GM21367 (cell line): Measurements from ENCODE around the gene NMNAT2.
"Not testable (repeated sequence)": the region's sequence is repeated elsewhere in the genome, so short reads cannot be mapped to it uniquely, and the experiment has no call there.

Experiments
- ATAC-seq: cut with Tn5 transposase; IDR thresholded peaks from one replicate; pipeline ENCODE4 v1.9.1; 2021; ENCODE audit not compliant: unreplicated experiment

NMNAT2 gene

DNA sequence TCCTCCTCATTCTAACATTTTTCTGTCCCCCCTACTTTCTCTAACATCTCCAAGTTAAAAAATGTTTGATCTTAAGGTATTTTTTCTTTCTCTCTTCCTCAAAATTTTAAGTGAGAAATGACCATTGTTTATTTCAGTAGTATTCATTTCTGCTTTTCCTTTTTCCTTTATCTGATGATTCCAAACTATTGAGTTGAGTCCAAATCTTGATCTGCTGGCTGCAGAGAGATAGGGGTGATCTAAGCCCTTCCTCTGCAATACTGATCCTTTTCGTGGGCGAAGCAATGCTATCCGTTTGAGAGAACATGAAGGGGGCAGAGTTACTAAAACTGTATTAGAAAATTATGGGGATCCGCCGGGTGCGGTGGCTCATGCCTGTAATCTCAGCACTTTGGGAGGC is 516 bp upstream of the NMNAT2 start:
- ATAC-seq, result no peak

DNA sequence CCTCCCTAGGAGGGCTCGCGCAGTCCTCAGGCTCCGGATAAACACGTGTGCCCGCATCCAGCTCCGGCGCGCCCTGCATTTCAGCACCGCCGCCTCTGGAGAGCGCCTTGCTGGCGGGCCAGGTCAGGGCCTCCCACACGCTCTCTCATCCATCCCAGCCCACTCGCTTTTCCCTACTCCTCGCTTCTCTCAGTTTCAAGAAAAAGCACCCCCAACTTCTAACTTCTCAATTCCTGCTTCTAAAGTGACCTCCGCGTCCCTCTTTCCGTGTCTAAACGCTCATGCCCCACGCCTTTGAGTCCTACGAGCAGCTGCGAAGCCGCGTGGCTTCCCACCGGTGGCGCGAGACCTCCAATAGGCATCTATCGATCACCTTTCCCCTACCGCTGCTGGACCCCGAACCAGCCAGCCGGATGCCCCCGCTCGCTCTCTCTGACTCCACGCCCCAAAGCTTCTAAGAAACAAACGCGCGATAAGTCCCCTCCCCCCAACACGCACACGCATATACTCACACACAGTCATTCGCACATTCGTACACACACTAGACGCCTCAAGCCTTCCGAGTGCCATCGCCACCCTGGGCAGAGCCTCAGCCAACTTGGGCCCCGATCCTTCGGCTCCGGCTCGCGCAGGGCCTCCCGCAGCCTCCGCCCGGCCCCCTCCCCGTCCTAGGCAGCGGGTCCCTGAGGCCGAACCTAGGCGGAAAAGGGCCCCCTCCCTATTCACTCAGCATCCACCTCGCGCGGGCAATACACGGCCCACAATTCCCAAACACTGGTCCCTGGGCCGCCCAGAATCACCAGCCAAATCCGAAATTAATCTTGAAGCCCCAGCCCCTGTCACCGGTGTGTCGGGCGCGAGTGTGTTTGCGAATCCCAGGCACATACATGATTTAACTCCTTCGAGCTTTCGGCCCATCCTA is 1.1 kb downstream of the NMNAT2 start:
- no peak for ATAC-seq

DNA sequence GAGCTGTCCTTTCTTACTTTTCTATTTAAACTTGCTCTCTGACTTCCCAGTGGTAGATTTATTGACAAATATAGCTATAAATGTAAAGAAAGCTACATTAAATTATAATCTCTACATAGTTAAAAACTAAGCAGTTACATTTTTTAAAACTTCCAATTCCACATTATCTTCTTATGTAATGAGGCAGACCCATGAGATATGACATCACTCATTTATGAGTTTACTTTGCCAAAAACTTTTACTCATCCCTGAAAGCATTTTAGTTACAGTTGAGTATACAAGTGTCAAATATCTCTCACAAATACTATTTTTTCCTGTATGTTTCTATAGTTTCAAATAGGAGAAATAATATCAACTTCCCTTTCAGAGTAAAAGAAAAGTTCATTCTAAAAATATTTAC is 3.8 kb downstream of the NMNAT2 start:
- no peak for ATAC-seq

DNA sequence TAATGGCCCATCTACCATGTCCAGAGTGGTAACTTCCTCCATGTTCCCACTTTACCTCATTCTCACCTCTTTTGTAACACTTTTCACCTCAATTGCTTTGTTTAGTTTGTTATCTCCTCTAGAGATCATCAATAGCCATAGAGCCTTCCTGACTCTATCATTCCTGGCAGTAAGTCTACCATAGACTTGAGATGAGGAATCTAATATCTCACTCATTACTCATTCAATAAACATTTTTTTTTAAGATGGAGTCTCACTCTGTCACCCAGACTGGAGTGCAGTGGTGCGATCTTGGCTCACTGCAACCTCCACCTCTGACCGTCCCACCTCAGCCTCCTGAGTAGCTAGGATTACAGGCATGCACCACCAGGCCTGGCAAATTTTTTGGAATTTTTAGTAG is 7.1 kb downstream of the NMNAT2 start:
- no peak for ATAC-seq

DNA sequence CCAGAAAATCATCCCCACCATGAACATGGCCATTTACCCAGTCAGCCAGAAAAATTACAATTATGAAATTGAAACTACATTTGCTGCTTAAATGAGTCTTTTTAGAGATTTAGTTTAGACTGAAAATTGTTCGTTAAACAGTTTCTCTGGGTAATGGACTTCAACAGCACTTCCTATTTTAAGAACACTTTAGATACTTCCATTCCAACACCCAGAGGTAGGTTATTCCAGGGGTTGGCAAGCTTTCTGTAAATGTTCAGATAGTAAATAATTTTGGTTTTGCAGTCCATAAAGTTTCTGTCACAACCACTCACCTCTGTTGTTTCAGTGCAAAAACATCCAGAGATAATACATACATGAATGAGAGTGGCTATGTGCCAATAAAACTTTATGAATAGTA is 10.2 kb downstream of the NMNAT2 start:
- ATAC-seq, result no peak

DNA sequence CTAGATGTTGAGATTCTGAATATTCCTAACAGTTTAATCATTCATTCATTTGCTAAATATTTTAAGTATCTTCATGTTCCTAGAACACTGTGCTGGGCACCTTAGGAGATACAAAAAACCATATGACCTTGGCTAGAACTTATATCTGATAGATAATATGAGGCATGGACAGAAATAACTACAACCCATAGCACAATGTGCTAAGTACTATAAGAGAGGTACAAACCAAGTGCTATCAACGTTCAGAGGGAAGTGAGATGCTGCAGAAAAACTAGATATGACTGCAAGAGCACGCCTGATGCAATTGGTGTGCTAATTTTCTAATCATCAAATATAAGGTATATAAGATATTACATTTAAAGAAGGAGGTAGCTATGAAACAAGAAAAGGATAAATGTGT is 10.7 kb downstream of the NMNAT2 start:
- no peak for ATAC-seq

DNA sequence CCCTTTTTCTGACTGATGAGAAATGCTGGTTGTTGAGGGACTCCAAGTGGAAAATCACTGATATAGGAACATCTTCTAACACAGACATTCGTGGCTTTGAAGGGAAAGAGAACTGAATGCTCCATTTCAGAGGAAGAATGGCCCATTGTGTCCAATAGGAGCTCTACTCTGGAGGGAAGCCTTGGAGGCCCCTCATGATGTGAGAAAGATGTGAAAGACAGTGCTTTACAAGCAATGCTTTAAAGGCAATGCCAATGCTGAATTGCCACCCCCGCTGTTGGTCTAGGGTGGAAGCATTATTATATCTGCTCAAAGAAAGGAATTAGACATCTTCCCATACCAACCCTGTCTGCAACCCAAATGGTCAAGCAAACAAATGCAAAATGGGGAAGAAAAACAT is 13.7 kb downstream of the NMNAT2 start:
- no peak for ATAC-seq

DNA sequence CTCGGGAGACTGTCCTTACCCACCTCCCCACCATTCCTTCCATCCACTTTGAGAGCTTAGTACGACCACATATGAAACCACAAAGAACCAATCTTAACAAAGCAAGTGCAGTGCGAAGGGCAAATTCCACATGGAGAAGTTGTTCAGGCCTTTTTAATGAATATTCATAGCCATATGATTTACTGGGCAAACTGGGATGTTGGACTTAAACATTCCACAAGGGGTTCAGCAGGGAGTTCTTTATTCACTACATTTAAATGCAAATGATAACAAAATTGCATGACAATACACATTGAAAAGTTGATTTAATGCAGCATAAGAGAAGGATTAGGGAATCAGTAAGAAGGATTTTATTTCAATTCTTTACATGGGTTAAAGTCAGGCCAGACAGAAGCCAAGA is 14.7 kb downstream of the NMNAT2 start:
- ATAC-seq, result no peak

DNA sequence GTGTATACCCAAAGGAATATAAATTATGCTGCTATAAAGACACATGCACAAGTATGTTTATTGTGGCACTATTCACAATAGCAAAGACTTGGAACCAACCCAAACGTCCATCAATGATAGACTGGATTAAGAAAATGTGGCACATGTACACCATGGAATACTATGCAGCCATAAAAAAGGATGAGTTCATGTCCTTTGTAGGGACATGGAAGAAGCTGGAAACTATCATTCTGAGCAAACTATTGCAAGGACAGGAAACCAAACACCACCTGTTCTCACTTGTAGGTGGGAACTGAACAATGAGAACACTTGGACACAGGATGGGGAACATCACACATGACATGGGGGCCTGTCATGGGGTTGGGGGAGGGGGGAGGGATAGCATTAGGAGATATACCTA is 16.6 kb downstream of the NMNAT2 start:
- not testable (repeated sequence) for ATAC-seq

DNA sequence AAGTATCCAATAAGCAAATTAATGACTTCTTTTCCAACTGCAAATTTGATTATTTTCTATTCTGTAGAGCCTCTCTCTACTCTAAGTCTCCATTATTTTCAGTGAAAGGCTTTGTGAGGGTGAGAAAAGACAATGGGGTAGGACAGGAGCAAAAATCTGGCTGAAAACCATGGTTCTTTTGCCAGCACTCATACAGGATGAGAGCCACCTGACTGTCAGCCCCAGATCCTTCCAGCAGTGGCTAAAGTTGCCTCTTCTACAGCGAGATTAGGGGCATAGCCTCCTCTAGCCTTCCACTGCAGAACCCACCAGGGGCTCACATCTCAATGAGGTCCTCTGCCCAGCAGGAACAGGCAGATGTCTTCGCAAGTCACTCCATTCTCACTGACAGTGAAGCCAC is 23.7 kb downstream of the NMNAT2 start:
- no peak for ATAC-seq

DNA sequence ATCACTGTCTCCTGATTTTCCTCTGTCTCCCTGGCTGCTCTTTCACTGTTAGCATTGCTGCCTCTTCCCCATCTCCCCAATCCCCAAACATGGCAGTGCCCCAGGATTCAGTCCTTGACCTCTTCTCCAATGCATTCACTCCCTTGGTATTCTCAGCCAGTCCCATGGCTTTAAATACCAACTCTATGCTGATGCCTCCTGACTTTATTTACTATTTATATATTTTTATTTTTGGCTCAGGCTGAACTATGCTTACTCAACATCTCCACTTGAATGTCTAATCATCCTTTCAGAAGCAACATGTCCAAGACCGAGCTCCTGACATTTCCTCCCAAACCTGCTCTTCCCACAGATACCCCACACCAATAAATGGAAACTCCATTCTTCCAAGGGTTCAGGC is 26.3 kb downstream of the NMNAT2 start:
- no peak for ATAC-seq

DNA sequence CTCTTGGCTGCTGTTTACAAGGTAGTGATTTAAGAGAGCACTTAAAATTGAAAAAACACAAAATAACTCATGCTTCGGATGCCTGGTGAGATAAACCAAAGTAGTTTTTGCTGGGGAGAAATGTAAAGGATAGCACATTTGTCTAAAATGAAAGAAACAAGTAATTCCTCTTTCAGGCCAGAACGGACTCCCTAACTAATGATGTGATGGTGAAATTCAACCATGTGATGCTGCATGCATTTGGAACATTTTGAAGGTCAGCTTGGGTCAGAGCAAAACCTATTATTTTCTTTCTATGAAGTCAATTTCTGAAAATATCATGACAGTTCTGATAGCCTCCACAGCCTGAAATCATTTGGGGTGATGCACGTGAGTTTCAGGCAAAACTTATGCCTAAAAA is 27.6 kb downstream of the NMNAT2 start:
- no peak for ATAC-seq

DNA sequence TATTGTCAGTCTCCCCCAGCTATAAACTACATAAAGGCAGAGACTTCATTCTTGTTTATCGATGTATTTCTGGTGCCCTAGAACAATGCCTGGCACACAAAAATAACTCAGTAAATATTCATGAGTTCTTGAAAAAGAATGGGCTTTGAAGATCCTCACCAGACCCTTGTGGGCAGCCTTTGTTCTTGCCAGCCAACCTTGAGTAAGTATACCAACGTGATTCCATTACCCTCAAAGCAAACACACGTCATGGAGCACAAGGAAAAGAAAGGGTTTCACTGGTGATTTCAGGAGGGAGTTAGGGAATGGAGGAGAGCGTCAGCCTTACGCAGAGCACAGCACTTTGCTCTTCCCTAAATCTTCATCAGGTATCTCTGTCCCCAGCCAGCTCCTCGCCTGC is 29.4 kb downstream of the NMNAT2 start:
- no peak for ATAC-seq

DNA sequence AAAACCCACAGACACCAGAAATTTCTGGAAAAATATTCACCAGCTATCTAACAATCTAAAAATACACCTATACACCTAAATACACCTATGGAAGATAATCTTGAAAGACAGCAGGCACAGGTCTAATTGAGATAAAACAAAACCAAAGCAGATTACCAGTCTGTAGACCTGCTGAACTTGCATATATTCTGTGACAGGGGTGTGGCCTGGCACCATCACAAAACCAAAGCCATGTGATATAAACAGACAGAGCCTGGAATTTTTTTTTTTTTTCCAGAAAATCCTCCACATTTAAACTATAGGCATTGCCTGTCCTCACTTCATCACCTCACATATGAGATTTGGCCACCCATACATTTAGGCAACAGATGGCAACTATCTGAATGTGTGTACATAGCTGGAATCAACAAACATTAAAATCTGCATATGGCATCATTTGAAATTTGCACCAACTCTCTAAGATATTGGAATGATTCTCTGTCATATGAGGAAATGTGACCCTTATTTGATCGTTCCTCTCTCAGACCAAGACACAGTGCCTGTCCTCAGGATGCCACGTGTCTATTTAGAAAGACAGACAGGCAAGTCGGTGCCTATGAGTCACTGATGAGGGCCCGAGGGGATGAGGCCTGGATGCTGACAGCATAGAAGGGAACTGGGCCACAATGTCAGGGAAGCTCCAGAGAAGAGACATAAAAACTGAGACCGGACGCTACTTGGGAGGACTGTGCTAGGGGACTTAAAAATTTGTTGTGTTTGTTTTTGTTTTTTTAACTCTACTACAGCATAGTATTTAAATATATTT is 32.6 kb downstream of the NMNAT2 start:
- no peak for ATAC-seq

DNA sequence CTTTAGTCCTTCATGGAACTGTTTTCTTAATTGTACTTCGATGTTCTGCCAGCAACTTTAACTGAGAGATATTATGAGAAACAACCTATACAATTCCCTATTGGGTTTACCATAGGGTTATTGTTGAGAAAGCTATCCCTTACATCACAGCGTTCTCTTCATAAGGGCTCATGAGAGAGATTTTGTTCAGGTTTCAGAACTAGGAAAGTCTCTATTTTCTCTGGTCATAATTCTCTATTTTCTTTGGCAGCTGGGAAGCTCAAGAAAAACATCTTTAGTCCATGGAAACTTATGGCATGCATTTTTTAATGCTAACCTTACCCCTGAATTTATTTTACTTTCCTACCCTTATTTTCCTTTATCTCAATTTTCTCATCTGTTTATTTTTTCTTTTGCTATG is 38.2 kb downstream of the NMNAT2 start:
- no peak for ATAC-seq

DNA sequence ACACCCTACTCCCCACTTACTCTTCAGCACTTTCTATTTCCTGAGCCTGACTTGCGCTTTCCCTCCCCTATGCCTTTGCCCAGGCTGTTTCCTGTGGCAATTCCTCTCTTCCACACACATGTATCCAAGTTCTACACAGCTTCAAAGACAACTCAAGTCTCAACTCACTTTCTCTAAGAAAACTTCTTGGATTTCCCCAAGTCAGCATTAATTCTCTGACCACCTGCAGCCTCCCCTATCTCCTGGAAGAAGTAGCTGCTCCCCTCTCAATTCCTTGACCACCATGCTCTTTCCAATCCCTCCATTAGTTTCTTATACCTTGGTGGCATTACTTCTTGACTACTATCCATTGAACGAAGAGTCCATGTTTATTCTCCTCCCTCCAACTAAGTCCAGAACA is 42.8 kb downstream of the NMNAT2 start:
- no peak for ATAC-seq

DNA sequence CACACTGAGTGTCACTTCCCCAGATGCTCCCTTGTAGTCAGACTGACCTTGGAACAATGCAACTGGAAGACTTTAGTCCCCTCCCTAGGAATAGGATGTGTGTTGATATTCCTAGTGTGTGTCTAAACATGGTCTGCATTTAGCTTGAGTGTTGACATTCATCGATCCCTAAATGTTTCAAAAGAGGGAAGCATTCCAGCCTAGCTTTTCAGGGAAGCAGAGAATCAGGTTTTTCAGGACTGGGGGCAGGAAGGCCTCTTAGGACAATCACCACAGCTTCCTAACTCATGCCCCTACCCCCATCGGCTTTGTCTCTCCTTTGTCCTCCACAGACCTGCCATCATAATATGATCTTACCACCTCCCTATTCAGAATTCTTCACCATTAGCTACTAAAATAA is 43.4 kb downstream of the NMNAT2 start:
- no peak for ATAC-seq

DNA sequence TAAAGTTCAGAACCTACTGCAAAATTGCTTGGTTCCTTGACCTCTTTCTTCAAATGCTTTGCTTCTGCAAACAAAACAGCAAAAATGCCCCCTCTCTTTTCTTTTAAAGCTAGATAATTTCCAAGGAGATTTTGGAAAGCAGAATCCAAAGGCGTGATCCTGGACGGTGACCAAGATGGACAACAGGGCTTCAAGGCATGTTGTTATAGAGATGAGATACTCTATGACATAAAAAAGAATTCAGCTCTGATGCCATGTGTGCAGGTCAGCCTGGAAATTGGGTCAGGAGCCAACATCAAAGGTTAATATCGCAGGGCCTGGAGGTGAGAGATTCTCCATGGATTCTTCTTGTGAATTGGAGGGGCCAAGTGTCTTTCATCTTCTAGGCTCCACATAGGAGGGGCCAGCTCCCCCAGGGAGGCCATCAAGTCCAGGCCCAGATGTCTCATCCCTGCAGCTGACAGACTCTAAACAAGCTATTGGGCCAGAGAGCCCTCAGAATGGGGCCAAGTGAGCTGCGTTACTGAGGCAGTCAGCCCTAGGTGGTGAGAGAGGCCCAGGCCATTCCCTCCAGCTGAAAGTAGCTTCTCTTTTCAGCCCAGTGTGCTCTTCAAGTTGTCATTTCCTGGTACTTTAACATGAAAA is 45.5 kb downstream of the NMNAT2 start:
- no peak for ATAC-seq

DNA sequence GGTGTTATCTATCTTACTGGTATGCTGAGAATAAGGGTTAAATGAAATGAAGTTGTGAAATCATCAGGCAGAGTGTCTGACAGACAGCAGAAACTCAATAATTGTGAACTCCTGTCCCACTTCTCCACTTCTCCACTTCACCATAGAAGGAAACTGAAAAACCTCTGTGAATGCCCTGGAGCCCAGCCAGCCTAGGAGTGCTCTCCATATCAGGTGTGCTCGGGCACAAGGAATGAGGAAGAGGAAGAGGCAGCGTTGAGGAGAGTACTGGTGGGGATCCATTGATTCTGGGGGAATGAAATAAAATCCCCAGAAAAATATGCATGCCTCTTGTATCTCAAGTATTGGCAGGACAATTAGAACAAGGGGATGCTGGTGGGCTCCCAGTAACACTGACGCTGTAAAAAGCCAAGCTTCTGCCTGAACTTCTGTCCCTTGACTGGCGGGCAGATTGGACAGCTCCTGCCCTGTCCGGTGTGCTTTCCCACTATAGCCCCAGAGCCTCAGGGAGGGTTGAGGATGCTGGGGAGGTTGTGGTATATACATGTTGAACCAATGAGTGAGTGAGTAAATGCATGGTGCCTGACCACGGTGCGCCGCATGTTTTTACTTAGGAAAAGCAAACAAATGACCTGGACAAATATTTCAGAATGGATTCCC is 47.7 kb downstream of the NMNAT2 start:
- ATAC-seq, result no peak

DNA sequence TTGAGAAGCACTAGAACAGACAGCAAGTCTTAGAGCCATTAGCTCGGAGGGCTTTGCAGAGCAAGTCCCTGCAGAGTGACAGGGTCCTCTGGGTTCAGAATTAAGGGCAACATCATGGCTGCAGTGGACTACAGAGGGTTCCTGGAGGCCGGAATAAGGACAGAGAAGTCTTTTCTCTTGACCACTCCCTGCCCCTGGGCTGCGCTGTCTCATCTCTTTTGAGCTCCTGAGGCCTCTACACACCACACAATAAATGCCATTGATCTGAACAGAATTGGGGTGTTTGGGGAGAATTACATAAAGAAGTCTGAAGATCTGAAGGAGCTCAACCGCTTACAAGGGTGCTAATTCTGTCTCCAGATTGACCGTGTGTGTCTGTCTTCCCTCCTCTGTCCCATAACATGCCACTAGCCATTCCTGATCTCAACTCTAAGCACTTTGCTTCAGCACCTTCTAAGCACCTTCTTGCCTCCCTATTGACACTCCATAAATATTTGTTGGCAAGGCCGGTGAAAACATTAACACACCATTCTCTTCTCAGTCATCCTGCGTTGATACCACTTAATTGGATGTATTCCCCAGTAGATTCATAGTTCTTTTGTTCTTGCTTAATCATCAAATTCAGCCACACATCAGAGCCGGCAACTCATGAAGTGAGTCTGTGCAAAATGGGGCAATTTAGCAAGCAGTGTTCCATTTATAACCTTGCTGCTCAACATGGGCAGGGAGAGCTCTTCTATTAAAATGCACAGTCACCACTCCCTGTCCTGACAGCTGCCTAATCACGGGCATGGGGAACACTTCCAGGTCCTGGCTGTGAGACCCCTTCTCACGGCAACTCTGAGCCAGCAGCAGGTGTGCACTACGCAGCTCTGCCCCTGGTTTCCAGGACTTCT is 49.7 kb downstream of the NMNAT2 start:
- no peak for ATAC-seq
